IgD-negative memory B cell (primary cell): ENCODE measurements around the gene GABPB2. TPM values are rescaled to one million over a fixed set of nuclear protein-coding genes. Genes with fewer than 3 reads are reported as not detected.
A peak's percentile ranks its signal among the peaks of the same experiment; 100 is the strongest.

ENCODE experiments used
- H3K27ac Mint-ChIP-seq, 3 donors: one replicate each; pipeline ENCODE4 v1.8.0; 2020 to 2022; ENCODE audit warnings: mild to moderate bottlenecking in 3 of 3, mixed read lengths in 3 of 3, moderate library complexity in 1 of 3
- H3K27me3 Mint-ChIP-seq: one replicate; pipeline ENCODE4 v1.8.0; 2021; ENCODE audit warnings: mixed read lengths
- H3K36me3 Mint-ChIP-seq: one replicate; pipeline ENCODE4 v1.8.0; 2020; ENCODE audit warnings: mild to moderate bottlenecking, mixed read lengths
- H3K4me1 Mint-ChIP-seq, 3 donors: one replicate each; pipeline ENCODE4 v1.8.0; 2020 to 2022; ENCODE audit warnings: mixed read lengths in 3 of 3, mild to moderate bottlenecking in 1 of 3
- H3K4me3 Mint-ChIP-seq, 4 donors: one replicate each; pipeline ENCODE4 v1.8.0; 2020 to 2022; ENCODE audit warnings: mild to moderate bottlenecking in 4 of 4, mixed read lengths in 4 of 4, moderate library complexity in 3 of 4
- H3K9me3 Mint-ChIP-seq, 3 donors: one replicate each; pipeline ENCODE4 v1.8.0; 2020 to 2021; ENCODE audit warnings: mixed read lengths in 3 of 3, mild to moderate bottlenecking in 1 of 3
- polyA plus RNA-seq: library from polyadenylated mRNA; unstranded; fragments of 300-500 nt; fragmentation: Illumina TruSeq; gene quantifications from one replicate; pipeline ENCODE4 v1.2.3, GENCODE V29; 2021

GABPB2 gene
- polyA plus RNA-seq, 1 donor from 2014 or later: 5.5 TPM

DNA sequence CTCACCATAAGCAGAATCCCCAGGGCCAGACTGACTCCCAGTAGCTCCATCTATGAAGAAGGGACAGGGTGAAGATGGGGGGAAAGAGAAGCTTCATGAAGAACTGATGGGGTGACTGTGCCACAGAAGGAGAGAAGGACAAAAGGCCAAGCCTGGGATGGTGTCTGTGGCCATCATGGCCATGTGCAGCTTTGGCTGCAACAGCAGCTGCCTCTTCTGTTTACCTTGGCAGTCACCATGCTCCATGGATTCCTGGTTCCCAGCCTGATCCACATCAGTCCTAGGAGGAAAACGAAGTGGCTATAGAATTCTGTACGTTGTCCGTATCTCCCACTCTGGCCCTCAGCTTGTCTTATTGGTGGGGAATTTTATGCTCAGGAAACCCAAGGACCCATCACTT, 63.8 kb downstream of the GABPB2 start:
- H3K27ac Mint-ChIP-seq: no peak overlapping the region
- no peaks in the 10 kb centered on the region for H3K9me3 Mint-ChIP-seq
- H3K4me3 Mint-ChIP-seq: peak overlapping the region in 1 of 4 donors; percentile 30
- H3K27me3 Mint-ChIP-seq: peaks cover 2% of the 10 kb centered on the region
- H3K4me1 Mint-ChIP-seq: peaks cover 1 to 6% (median 6%) of the 10 kb centered on the region in 3 donors
- no peaks in the 10 kb centered on the region for H3K36me3 Mint-ChIP-seq

DNA sequence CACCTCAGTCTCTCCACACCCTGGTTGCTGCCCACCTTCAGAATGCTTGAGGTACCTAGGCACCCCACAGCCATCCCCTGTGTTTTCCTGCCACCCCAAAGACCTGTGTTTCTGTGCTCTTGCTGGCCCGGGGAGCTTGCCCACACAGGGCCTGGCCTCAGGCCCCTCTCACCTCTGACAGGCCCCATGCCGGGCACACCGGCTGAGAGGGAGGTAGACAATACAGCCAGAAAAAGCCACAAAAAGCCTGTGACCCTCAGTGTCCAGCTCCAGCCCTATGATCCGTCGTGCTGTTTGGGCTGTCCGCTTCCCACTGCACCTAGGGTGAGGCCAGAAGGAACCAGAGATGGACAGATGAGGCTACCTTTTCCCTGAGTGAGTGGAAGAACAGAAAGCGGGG, 64.4 kb downstream of the GABPB2 start:
- Mint-ChIP-seq H3K9me3 (no peaks in the 10 kb centered on the region), H3K27ac (no peak overlapping the region), H3K36me3 (no peaks in the 10 kb centered on the region), H3K4me3 (no peak overlapping the region), H3K4me1 (peaks cover 1 to 6% (median 6%) of the 10 kb centered on the region in 3 donors), H3K27me3 (peaks cover 2% of the 10 kb centered on the region)

DNA sequence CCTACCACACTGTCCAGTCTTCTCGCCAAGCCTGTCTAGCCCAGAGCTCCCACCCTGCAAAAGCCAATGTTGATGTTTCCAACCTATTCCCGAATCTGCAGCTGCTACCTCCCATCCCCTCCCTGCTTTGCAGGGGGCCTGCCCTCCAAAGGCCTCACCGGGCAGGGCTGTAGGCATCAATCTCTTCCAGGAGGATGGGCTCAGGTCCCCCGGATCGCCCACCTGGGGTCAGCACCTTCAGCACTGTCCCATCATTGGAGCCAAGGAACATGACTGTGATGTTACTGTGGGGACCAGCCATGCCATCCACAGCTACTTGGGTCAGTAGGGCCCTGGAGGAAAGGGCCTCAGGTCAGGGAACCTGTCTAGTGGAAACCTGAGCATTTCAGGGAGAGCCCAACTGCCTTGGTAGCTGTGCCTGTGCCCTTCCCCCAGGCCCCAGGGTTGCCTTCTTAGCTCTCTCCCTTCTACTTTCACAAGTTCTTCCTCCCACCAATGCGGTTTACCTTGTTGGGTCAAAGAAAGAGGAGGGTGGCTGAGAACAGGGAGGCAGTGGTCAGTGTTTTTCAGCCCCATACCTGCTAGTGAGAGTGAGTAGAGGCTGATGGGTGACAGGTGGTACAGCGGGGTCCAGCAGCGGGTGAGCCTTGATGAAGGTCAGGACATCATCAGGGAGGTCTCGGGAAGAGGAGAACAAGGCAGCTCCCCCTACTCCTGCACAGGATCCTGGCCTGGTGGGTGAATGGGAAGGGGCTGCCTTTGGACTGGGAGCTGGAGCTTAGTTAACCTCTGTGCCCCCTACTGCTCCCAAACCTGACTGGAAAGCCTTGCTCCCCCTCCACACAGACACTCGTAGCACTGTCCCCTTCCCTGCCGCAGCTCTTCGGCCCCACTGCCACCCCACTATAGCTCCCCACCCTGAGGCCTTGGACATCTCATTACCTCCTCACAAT, 65.1 kb downstream of the GABPB2 start:
- Mint-ChIP-seq H3K27ac (no peak overlapping the region), H3K36me3 (no peaks in the 10 kb centered on the region), H3K27me3 (no peaks in the 10 kb centered on the region), H3K4me3 (peak overlapping the region in 1 of 4 donors; percentile 47), H3K9me3 (no peaks in the 10 kb centered on the region), H3K4me1 (peaks cover 1 to 6% (median 3%) of the 10 kb centered on the region in 3 donors)

DNA sequence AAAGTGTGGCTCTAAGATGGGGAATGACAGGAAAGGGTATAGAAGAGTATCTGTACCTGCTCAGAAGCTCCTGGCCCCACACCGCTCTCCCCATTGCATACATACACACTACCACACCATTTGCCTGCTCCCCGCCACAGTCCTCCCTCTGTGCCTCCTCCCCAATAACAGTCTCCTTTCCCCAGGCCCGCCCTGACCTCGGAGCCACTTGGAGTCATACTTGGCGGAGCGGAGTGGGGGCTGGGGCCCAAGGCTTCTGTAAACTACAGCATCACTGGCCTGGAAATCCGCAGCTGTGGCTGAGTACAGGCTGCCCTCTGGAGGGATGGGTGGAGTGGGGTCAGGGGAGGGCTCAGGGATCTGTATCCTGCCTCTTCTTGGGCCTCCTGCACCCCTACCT, 67.2 kb downstream of the GABPB2 start:
- Mint-ChIP-seq H3K27me3 (no peaks in the 10 kb centered on the region), H3K4me3 (no peak overlapping the region), H3K4me1 (no peaks in the 10 kb centered on the region), H3K36me3 (no peaks in the 10 kb centered on the region), H3K27ac (no peak overlapping the region), H3K9me3 (no peaks in the 10 kb centered on the region)

DNA sequence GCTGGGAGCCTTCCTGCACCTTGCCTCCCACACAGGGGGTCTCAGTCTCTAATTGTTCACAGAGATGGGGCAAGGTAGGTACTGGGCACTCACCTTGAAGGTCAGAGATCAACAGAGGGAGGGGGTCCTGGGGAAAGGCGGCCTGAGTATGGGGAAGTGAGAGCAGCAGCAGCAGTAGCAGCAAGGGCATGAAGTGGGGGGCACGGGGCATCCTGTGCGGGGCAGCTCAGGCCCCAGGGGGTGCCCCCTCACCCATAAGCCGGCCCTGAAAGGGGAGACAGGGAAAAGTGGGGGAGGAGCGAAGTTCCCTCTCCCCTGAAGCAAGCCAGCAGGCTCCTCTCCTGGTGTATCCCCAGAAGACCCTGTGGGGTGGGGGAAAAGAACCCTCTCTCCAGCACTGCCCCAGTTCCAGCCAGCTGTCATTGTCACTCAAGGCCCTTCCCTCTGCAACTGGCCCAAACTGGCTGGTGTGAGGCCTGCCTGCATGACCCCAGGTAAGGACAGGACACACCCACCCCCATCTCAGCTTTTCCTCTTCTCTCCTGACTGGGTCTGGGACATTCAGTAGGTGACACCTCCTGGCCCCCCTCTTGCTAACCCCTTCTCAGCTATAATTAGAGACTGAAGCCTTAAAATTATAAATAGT, 72.0 kb downstream of the GABPB2 start:
- H3K27ac Mint-ChIP-seq: no peak overlapping the region
- peaks cover 4% of the 10 kb centered on the region for H3K27me3 Mint-ChIP-seq
- no peaks in the 10 kb centered on the region for H3K9me3 Mint-ChIP-seq
- H3K36me3 Mint-ChIP-seq: no peaks in the 10 kb centered on the region
- no peak overlapping the region for H3K4me3 Mint-ChIP-seq
- H3K4me1 Mint-ChIP-seq: peaks cover 0 to 8% (median 7%) of the 10 kb centered on the region in 3 donors

DNA sequence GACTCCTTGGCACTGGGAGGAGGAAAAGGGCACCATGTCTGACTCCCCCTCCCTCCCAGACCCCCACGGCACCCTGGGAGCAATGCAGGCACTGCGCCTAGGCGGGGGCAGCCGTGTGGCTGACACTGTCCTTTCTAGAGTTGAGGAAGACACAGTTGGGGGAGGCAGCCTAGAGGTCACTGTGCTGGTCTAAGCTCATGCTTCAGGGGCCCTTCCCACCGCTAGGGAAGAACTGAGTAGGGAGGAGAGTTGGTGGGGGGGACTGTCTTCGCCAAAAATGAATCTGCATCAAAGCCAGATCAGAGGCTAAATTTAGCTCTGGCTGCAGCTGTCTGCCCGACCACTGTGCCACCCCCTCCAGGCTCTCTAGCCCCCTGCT, 72.5 kb downstream of the GABPB2 start:
- H3K9me3 Mint-ChIP-seq: no peaks in the 10 kb centered on the region
- H3K27ac Mint-ChIP-seq: no peak overlapping the region
- H3K36me3 Mint-ChIP-seq: no peaks in the 10 kb centered on the region
- H3K4me1 Mint-ChIP-seq: peaks cover 0 to 10% (median 7%) of the 10 kb centered on the region in 3 donors
- H3K4me3 Mint-ChIP-seq: no peak overlapping the region
- H3K27me3 Mint-ChIP-seq: peaks cover 4% of the 10 kb centered on the region

DNA sequence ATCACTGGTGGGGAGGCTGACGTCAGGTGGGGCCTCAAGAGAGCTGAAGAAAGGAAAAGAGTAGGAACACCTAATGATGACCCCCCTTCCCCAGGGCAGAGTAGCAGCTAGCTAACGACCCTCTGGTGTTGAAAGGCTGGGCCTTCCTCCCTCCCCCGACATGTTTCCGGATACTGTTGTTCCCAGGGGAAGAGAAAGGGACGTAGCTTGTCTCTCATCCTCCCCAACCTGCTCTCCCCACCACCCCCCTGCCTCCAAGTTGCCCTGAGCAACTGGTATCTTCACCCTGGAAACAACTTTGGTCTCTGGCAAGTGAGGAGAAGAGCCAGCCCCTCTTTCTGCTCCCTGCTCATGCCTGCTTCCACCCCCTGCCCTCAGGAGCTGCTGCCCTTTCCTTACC, 73.4 kb downstream of the GABPB2 start:
- no peak overlapping the region for H3K4me3 Mint-ChIP-seq

DNA sequence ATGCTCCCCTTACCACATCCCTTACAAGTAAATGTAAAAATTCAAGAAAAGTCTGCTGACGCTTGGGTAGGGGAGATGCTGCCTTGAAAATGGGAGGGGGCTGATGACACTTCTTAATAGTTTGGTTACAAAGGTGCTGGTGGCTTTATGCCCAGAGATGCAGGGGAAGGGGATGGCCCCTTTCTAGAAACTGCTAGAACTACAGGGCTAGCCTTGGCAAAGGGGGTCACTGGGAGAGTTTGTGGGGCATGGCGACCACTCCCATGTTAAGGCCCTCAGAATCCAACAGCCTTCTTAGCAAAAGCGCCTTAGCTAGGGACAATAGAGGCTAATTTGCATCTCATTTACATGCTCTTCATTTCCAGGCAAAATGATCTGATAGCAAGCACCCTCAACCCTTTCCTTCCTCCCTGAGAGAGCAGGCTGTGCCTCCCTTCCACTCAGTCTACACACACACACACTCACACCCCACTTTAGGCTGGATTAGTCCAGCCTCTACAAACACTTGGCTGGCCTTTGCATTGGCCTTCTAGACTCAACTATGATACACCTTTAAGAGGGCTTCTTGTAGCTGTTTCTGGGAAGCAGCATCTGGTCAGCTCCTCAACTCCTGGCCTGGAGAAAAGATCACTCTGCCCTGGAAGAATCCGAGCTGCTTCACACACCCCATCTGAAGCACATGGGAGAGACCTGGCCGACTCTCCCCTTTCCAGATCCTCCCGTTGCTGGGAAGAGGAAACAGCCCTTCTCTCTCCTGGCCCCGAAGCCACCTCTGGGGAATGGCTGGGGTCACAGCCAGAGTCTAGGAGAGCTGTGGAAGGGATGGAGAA, 74.1 kb downstream of the GABPB2 start:
- Mint-ChIP-seq H3K36me3 (no peaks in the 10 kb centered on the region), H3K27ac (no peak overlapping the region), H3K27me3 (peaks cover 4% of the 10 kb centered on the region), H3K4me1 (peaks cover 0 to 10% (median 7%) of the 10 kb centered on the region in 3 donors), H3K9me3 (no peaks in the 10 kb centered on the region), H3K4me3 (peak overlapping the region; percentile 8 to 95 (median 32))

More for the DNA sequence above, 73.4 kb downstream of the GABPB2 start:
- no peaks in the 10 kb centered on the region for H3K36me3 Mint-ChIP-seq
- H3K27me3 Mint-ChIP-seq: peaks cover 4% of the 10 kb centered on the region
- H3K27ac Mint-ChIP-seq: no peak overlapping the region
- H3K4me1 Mint-ChIP-seq: peaks cover 0 to 10% (median 7%) of the 10 kb centered on the region in 3 donors
- no peaks in the 10 kb centered on the region for H3K9me3 Mint-ChIP-seq

DNA sequence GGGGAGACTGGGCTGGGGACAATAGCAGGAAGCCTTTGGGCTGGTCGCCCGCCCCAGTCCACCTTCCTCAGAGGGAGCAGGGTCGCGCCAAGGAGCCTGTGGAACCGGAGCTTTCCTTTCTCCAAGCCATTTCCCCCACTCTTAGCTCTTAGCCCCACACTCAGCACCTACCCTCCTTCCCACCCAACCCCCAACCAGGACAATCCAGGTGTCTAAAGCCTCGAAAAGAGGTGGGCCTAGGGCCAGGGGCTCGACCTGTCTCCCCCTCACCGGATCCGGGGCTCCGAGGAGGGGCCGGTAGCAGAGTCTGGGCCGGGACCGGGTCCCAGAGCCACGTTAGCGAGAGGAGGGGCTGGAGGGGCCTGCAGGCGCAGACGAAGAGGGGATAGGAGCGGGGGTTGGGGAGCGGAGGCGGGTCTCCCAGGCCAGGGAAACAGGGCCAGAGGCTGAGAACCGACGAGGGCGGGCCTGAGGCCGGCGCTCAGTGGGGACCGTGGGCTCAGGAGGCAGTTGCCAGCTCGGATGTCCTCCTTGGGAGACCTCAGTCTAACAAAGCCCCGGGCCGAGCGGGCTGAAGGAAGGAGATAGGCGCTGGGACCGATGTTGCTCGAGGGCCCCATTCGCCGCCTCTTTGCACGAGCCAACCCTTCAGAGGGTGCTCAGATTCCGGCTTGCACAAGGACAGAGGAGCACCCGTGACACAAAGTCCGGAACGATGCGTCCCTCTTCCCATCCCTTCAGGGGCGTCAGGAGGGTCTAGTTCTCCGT, 74.9 kb downstream of the GABPB2 start:
- Mint-ChIP-seq H3K4me3 (peak overlapping the region; percentile 84 to 97 (median 93)), H3K27ac (no peak overlapping the region), H3K27me3 (peaks cover 4% of the 10 kb centered on the region), H3K9me3 (no peaks in the 10 kb centered on the region), H3K36me3 (no peaks in the 10 kb centered on the region), H3K4me1 (peaks cover 0 to 10% (median 10%) of the 10 kb centered on the region in 3 donors)

DNA sequence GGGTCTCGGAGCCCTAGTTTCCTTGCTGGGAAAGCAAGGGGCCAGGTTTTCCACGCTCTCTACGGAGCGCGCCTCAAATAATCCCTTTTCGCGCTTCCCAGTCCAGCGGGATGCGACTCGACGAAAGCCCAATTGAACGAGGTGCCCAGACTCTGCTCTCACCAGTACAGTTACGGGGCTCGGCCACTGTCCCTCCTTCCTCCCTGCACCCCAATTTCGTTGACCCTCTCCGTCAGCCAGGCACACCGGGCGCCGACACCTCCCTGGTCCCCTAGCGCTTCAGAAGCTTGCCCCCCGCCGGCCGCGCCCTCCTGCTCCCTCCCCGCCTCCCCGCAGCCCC, 75.5 kb downstream of the GABPB2 start:
- Mint-ChIP-seq H3K4me3 (peak overlapping the region; percentile 84 to 97 (median 93)), H3K36me3 (no peaks in the 10 kb centered on the region), H3K9me3 (no peaks in the 10 kb centered on the region), H3K4me1 (peaks cover 0 to 10% (median 10%) of the 10 kb centered on the region in 3 donors), H3K27me3 (peaks cover 4% of the 10 kb centered on the region), H3K27ac (peak overlapping the region in 1 of 3 donors; percentile 69)

DNA sequence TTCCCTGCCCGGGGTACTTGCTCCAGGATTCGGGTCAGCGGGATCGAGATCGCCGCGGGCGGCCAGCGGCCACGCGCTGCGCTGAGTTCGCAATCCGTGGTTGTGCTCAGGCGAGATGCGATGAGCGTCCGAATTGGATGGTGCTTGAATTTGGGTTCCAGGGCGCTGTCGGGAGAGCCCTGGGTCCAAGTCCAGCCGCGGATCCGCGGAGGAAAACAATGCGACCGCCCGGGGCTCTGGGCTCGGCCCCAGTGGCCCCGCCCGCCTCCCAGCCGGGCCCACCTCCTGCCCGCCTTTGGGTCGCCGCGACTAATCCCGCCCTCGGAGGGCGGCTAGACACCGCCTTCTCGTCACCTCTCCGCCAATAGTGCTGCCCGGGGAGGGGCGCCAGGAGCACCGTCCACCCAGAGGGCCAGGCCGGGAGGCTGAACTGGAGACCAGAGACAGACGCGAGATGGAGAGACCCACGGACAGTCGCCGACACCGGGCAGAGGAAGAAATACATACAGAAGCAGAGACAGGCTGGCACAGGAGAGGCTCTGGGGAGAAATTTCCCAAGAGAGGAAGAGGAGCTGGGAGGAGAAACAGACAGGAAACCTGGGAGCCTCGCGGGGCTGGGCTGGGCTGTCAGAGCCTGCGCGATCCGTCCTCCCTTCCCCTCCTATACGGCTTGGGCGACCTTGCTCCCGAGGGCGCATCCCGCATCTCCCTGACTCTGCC, 76.0 kb downstream of the GABPB2 start, which contains the start of gene SEMA6C:
Gene SEMA6C (minus strand): TSS at position 220 of the 720 bp plus-strand sequence. CDS start 4,010 bp downstream, outside the sequence.
- Mint-ChIP-seq H3K4me3 (peak within 1 kb of the TSS; percentile 84 to 97 (median 93)), H3K9me3 (no peaks in the 10 kb centered on the region), H3K27ac (peak within 1 kb of the TSS in 1 of 3 donors; percentile 69), H3K27me3 (peaks cover 4% of the 10 kb centered on the region), H3K4me1 (peaks cover 0 to 10% (median 10%) of the 10 kb centered on the region in 3 donors), H3K36me3 (no peaks in the 10 kb centered on the region)

DNA sequence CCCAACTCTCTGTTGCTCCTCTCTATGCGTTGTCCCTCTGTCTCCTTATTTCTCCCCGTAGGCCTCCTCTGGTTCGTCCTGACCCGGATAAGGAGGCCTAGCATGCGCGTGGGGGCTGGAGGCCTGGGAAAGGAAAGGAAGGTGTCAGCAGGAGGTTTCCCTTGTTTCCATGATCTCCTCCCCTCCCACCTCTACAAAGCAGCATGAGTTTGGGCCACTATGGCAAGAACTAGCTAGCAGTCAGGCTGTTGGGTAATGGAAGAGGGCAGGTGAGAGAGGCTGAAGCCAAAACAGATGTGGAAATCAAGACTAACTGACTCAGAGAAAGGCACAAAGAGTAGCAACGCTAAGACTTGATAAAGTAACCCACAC, 76.6 kb downstream of the GABPB2 start:
- Mint-ChIP-seq H3K27ac (no peak overlapping the region), H3K9me3 (no peaks in the 10 kb centered on the region), H3K4me1 (peaks cover 0 to 10% (median 10%) of the 10 kb centered on the region in 3 donors), H3K27me3 (peaks cover 4% of the 10 kb centered on the region), H3K36me3 (no peaks in the 10 kb centered on the region), H3K4me3 (peak overlapping the region; percentile 84 to 97 (median 93))

DNA sequence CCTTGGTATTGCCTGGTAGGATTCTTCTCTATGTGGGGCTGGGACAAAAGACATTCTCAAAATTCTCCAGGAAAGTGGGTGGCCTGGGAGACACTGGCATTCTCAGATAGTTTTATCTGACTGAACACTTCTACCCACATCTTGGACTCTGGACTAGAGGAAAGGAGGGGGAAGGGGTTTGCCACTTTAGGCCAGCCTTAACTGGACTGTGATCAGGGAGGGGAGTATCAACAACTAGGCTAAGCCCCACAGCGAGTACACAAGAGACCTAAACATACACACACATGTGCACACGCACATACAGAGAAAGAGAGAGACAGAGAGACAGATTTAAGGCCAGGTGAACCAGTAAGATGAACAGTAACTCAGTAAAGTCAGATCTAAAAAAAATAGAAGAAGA, 77.1 kb downstream of the GABPB2 start:
- Mint-ChIP-seq H3K27ac (no peak overlapping the region), H3K4me3 (peak overlapping the region in 2 of 4 donors; percentile 84 to 97), H3K9me3 (no peaks in the 10 kb centered on the region), H3K36me3 (no peaks in the 10 kb centered on the region), H3K27me3 (peaks cover 4% of the 10 kb centered on the region), H3K4me1 (peaks cover 0 to 10% (median 10%) of the 10 kb centered on the region in 3 donors)

DNA sequence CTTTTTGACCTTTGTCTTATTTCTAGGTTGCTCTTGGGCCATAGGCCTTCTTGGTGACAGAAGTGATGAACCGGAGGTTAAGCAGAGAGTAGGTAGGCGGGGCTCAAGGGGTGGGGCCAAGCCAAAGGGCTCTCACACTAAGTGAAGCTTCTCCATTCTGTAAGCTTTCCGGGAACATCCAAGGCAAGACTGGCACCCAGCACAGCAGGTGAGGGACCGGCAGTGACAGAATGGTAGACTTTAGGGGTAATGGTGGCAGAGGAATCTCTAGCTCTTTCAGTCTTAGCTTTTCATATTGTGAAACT, 85.9 kb downstream of the GABPB2 start, which contains the start of gene TNFAIP8L2:
Gene TNFAIP8L2 (plus strand): TSS at position 135 of the 305 bp plus-strand sequence. CDS start 2,049 bp downstream, outside the sequence.
- H3K9me3 Mint-ChIP-seq: no peaks in the 10 kb centered on the region
- peak within 1 kb of the TSS; percentile 86 to 94 (median 93) for H3K4me3 Mint-ChIP-seq
- H3K27me3 Mint-ChIP-seq: no peaks in the 10 kb centered on the region
- H3K27ac Mint-ChIP-seq: peak within 1 kb of the TSS; percentile 79 to 83 (median 80)
- peaks cover 26 to 31% (median 31%) of the 10 kb centered on the region in 3 donors for H3K4me1 Mint-ChIP-seq
- peaks cover 8% of the 10 kb centered on the region for H3K36me3 Mint-ChIP-seq
